Measurements from ENCODE around the gene ANGPTL5. TPM values are rescaled to one million over a fixed set of nuclear protein-coding genes. Genes with fewer than 3 reads are reported as not detected.
"Not testable (repeated sequence)": the region's sequence is repeated elsewhere in the genome, so short reads cannot be mapped to it uniquely, and the experiment has no call there.

ANGPTL5 gene
- total RNA-seq, 1 donor from 2014 or later, result not detected

GRCh38 chr11:101894505-101894904, 21.8 kb downstream of the ANGPTL5 start:
- intact Hi-C loops (cut with micrococcal nuclease), result no loop called here

GRCh38 chr11:101889767-101890166, 26.6 kb downstream of the ANGPTL5 start:
- intact Hi-C loops (cut with micrococcal nuclease), result no loop called here

GRCh38 chr11:101885631-101886030, 30.7 kb downstream of the ANGPTL5 start:
- intact Hi-C loops (cut with micrococcal nuclease), result no loop called here

- intact Hi-C loops (cut with micrococcal nuclease), result no loop called here
Measured at GRCh38 chr11:101881586-101881985, 34.7 kb downstream of the ANGPTL5 start.

- intact Hi-C loops (cut with micrococcal nuclease), result no loop called here
Measured at GRCh38 chr11:101880222-101880621, 36.1 kb downstream of the ANGPTL5 start.

GRCh38 chr11:101872171-101872882, 44.0 kb downstream of the ANGPTL5 start:
- intact Hi-C loops (cut with micrococcal nuclease), result no loop called here

GRCh38 chr11:101870510-101870909, 45.8 kb downstream of the ANGPTL5 start:
- intact Hi-C loops (cut with micrococcal nuclease), result no loop called here

GRCh38 chr11:101867951-101868350, 48.4 kb downstream of the ANGPTL5 start:
- intact Hi-C loops (cut with micrococcal nuclease), result no loop called here

GRCh38 chr11:101866619-101867491, 49.5 kb downstream of the ANGPTL5 start:
- intact Hi-C loops (cut with micrococcal nuclease), result no loop called here

GRCh38 chr11:101864098-101864497, 52.2 kb downstream of the ANGPTL5 start:
- intact Hi-C loops (cut with micrococcal nuclease), result no loop called here

GRCh38 chr11:101863361-101863760, 53.0 kb downstream of the ANGPTL5 start:
- intact Hi-C loops (cut with micrococcal nuclease), result no loop called here

GRCh38 chr11:101862391-101863233, 53.7 kb downstream of the ANGPTL5 start:
- intact Hi-C loops (cut with micrococcal nuclease), result no loop called here

- intact Hi-C loops (cut with micrococcal nuclease), result loop anchor here (1.0 to 2.0 kb wide), 3 partner anchors 54 to 806 kb away; partner anchors contain the start of gene CEP126
Measured at GRCh38 chr11:101860696-101861427, 55.5 kb downstream of the ANGPTL5 start.

- intact Hi-C loops (cut with micrococcal nuclease), result not testable (repeated sequence)
Measured at GRCh38 chr11:101852260-101852659, 64.1 kb downstream of the ANGPTL5 start.

- intact Hi-C loops (cut with micrococcal nuclease), result no loop called here
Measured at GRCh38 chr11:101848262-101848661, 68.1 kb downstream of the ANGPTL5 start.

- intact Hi-C loops (cut with micrococcal nuclease), result no loop called here
Measured at GRCh38 chr11:101844608-101845007, 71.7 kb downstream of the ANGPTL5 start.

GRCh38 chr11:101840704-101841103, 75.6 kb downstream of the ANGPTL5 start:
- intact Hi-C loops (cut with micrococcal nuclease), result no loop called here

All from T-helper 1 cell treated with Interleukin-12 subunit alpha and Interleukin-12 subunit beta and Interleukin-4 antibody, amounts not matched to agents 30 ng/mL and 1 ng/mL, for 36 hours (primary cell).